Keratinocyte (primary cell): ENCODE results near the gene AP4S1. TPM values are rescaled to one million over a fixed set of nuclear protein-coding genes. Genes with fewer than 3 reads are reported as not detected.
"Not testable (repeated sequence)": the region's sequence is repeated elsewhere in the genome, so short reads cannot be mapped to it uniquely, and the experiment has no call there.

Experiments used
- DNase-seq: peaks from one replicate; pipeline ENCODE4 v3.0.0-alpha.2; 2011; ENCODE audit warnings: low read depth, missing footprints, low spot score
- FAIRE-seq: peaks from 2 replicates; lab custom pipeline; 2011; peaks lifted over from hg19 to GRCh38; lab: Jason Lieb, UNC
- H2AFZ ChIP-seq: 2 replicates; pipeline ENCODE4 v1.6.0; 2012; ENCODE audit warnings: low read length, control low read depth, inconsistent platforms; ENCODE audit not compliant: control insufficient read depth
- H3K27ac ChIP-seq: 2 replicates; pipeline ENCODE4 v1.5.1; 2011; ENCODE audit warnings: low read length; ENCODE audit not compliant: control insufficient read depth, insufficient read depth
- H3K27me3 ChIP-seq: 3 replicates; pipeline ENCODE4 v1.6.0; 2011; ENCODE audit warnings: low read length; ENCODE audit not compliant: control insufficient read depth, insufficient read depth; ENCODE audit errors: extremely low read depth
- H3K36me3 ChIP-seq, 2 experiments: 2 replicates in 1 of 2; 3 replicates in 1 of 2; pipeline ENCODE4 v1.5.1; 2011; ENCODE audit warnings: low read length in 2 of 2, mild to moderate bottlenecking in 1 of 2; ENCODE audit not compliant: control insufficient read depth in 2 of 2, insufficient read depth in 2 of 2; ENCODE audit errors: extremely low read depth in 1 of 2
- H3K4me1 ChIP-seq: 3 replicates; pipeline ENCODE4 v1.5.1; 2011; ENCODE audit warnings: low read length; ENCODE audit not compliant: control insufficient read depth, insufficient read depth; ENCODE audit errors: extremely low read depth
- H3K4me2 ChIP-seq: 3 replicates; pipeline ENCODE4 v1.6.0; 2011; ENCODE audit warnings: low read depth, low read length; ENCODE audit not compliant: control insufficient read depth, insufficient read depth; ENCODE audit errors: extremely low read depth
- H3K4me3 ChIP-seq, 3 experiments: fragments of 200-600 bp in 1 of 3; sonication (generic) in 1 of 3; 2 replicates in 2 of 3; 3 replicates in 1 of 3; pipeline ENCODE4 v1.5.1; 2011 to 2016; ENCODE audit warnings: low read length in 3 of 3, mild to moderate bottlenecking in 3 of 3, control low read depth in 2 of 3, inconsistent platforms in 1 of 3, low read depth in 1 of 3, mixed read lengths in 1 of 3, mixed run types in 1 of 3, moderate library complexity in 1 of 3; ENCODE audit not compliant: control insufficient read depth in 2 of 3, insufficient read depth in 2 of 3; ENCODE audit errors: extremely low read depth in 1 of 3
- H3K79me2 ChIP-seq: 2 replicates; pipeline ENCODE4 v1.6.0; 2012; ENCODE audit warnings: low read length; ENCODE audit not compliant: control insufficient read depth, insufficient read depth
- H3K9ac ChIP-seq: 3 replicates; pipeline ENCODE4 v1.6.0; 2011; ENCODE audit warnings: low read length; ENCODE audit not compliant: control insufficient read depth, insufficient read depth; ENCODE audit errors: extremely low read depth
- H3K9me1 ChIP-seq: 3 replicates; pipeline ENCODE4 v1.6.0; 2011; ENCODE audit warnings: low read length; ENCODE audit not compliant: control insufficient read depth, insufficient read depth; ENCODE audit errors: extremely low read depth
- H3K9me3 ChIP-seq: 2 replicates; pipeline ENCODE4 v1.5.1; 2012; ENCODE audit warnings: low read depth, low read length; ENCODE audit not compliant: control insufficient read depth
- H4K20me1 ChIP-seq: 3 replicates; pipeline ENCODE4 v1.6.0; 2011; ENCODE audit warnings: low read length; ENCODE audit not compliant: control insufficient read depth, insufficient read depth; ENCODE audit errors: extremely low read depth
- CTCF ChIP-seq, 3 experiments: IDR thresholded peaks in 1 of 3; conservative IDR thresholded peaks in 1 of 3; optimal IDR thresholded peaks in 1 of 3; 2 replicates in 2 of 3; 3 replicates in 1 of 3; pipeline versions ENCODE3 to v1.5.1; 2011; ENCODE audit warnings: low read length in 3 of 3, mild to moderate bottlenecking in 3 of 3, moderate library complexity in 2 of 3, control low read depth in 1 of 3, inconsistent platforms in 1 of 3; ENCODE audit not compliant: insufficient read depth in 2 of 3; ENCODE audit errors: extremely low read depth in 1 of 3
- EZH2 ChIP-seq: IDR thresholded peaks from one replicate; pipeline ENCODE4 v1.6.1; 2012; ENCODE audit warnings: inconsistent platforms, mild to moderate bottlenecking, low read length, moderate library complexity
- dilution Hi-C: fragments of 300-500 bp; cut with MboI; formaldehyde crosslinking; loops from one replicate; pipeline ENCODE4 v1.7.0; 2020; ENCODE audit warnings: low sequenced_read_pairs; ENCODE audit not compliant: extremely low pct_ligation_motif_present
- polyA plus RNA-seq, 5 experiments: library from polyadenylated mRNA; depleted of rRNA in 3 of 5; stranded (reverse) in 3 of 5; stranded (forward) in 1 of 5; unstranded in 1 of 5; fragments of >200 nt; gene quantifications; 1 replicate in 1 of 5; 2 replicates in 3 of 5; 3 replicates in 1 of 5; pipeline versions ENCODE4 v1.2.1 to v1.2.3, GENCODE V29; 2011 to 2012; ENCODE audit warnings: missing spikeins in 2 of 5, low read depth in 1 of 5, low replicate concordance in 1 of 5

The AP4S1 gene
- polyA plus RNA-seq, 1 donor (not counting 4 experiments of a cell fraction or from before 2014, with no cell fraction given): 6.2 TPM

GRCh38 chr14:31060253-31060875 is 34.9 kb downstream of the AP4S1 start:
- Histone ChIP-seq H3K9ac (no peak overlapping the region), H3K4me2 (peak overlapping the region; percentile 31), H3K27ac (peak overlapping the region; percentile 55), H3K36me3 (no peaks in the 10 kb centered on the region), H3K4me1 (peaks cover 42% of the 10 kb centered on the region), H3K4me3 (no peak overlapping the region), H3K27me3 (no peaks in the 10 kb centered on the region), H2AFZ (peak overlapping the region; percentile 26), H4K20me1 (no peaks in the 10 kb centered on the region), H3K79me2 (no peaks in the 10 kb centered on the region), H3K9me1 (no peaks in the 10 kb centered on the region), H3K9me3 (no peaks in the 10 kb centered on the region)
- no peak for FAIRE-seq
- dilution Hi-C loops: no loop called here
- TF ChIP-seq EZH2: no peak
- no peak for TF ChIP-seq CTCF (optimal IDR thresholded peaks at IDR 0.05 in 1 of 3, IDR thresholded peaks at IDR 0.05 in 1 of 3, conservative IDR thresholded peaks at IDR 0.05 in 1 of 3; ENCODE audit: extremely low read depth in 1 of 3, insufficient read depth in 2 of 3, low read length in 3 of 3)
- no peak for DNase-seq

GRCh38 chr14:31062908-31063307 is 37.5 kb downstream of the AP4S1 start:
- H3K4me1 ChIP-seq: peaks cover 28% of the 10 kb centered on the region
- dilution Hi-C loops, H2AFZ ChIP-seq, H4K20me1 ChIP-seq, H3K27ac ChIP-seq, H3K27me3 ChIP-seq, H3K9me1 ChIP-seq, H3K9me3 ChIP-seq, H3K9ac ChIP-seq, H3K4me2 ChIP-seq, H3K4me3 ChIP-seq, H3K79me2 ChIP-seq, FAIRE-seq, DNase-seq, H3K36me3 ChIP-seq: not testable (repeated sequence)

GRCh38 chr14:31068235-31068634 is 42.8 kb downstream of the AP4S1 start:
- H3K4me3 ChIP-seq: no peak overlapping the region
- TF ChIP-seq CTCF (optimal IDR thresholded peaks at IDR 0.05 in 1 of 3, IDR thresholded peaks at IDR 0.05 in 1 of 3, conservative IDR thresholded peaks at IDR 0.05 in 1 of 3; ENCODE audit: extremely low read depth in 1 of 3, insufficient read depth in 2 of 3, low read length in 3 of 3) (no peak), EZH2 (no peak)
- H3K4me2 ChIP-seq: no peak overlapping the region
- no peak overlapping the region for H2AFZ ChIP-seq
- DNase-seq (no peak), FAIRE-seq (no peak)
- H4K20me1 ChIP-seq: no peaks in the 10 kb centered on the region
- no peaks in the 10 kb centered on the region for H3K9me3 ChIP-seq
- no peak overlapping the region for H3K27ac ChIP-seq
- dilution Hi-C loops: no loop called here
- peaks cover 13% of the 10 kb centered on the region for H3K4me1 ChIP-seq
- H3K27me3 ChIP-seq: no peaks in the 10 kb centered on the region
- H3K79me2 ChIP-seq: no peaks in the 10 kb centered on the region
- H3K9ac ChIP-seq: no peak overlapping the region
- no peaks in the 10 kb centered on the region for H3K36me3 ChIP-seq
- no peaks in the 10 kb centered on the region for H3K9me1 ChIP-seq
